NK-92 treated with Interleukin-12 subunit alpha and Interleukin-12 subunit beta, amount 100 ng/mL, for 24 hours (cell line): ENCODE measurements around the gene FSD1.
"Not testable (repeated sequence)": the region's sequence is repeated elsewhere in the genome, so short reads cannot be mapped to it uniquely, and the experiment has no call there.

Experiments used
- DNase-seq: peaks from one replicate; lab custom pipeline; 2025; lab: John Stamatoyannopoulos, UW

FSD1 gene

GRCh38 chr19:4319067-4319718 lies 14.8 kb downstream of the FSD1 start:
- DNase-seq, result no peak

GRCh38 chr19:4320419-4320818 lies 16.0 kb downstream of the FSD1 start:
- no peak for DNase-seq

GRCh38 chr19:4322942-4323665 lies 18.7 kb downstream of the FSD1 start:
- no peak for DNase-seq

GRCh38 chr19:4323692-4324091 lies 19.3 kb downstream of the FSD1 start:
- no peak for DNase-seq

GRCh38 chr19:4324228-4324627 lies 19.8 kb downstream of the FSD1 start:
- no peak for DNase-seq

- no peak for DNase-seq
These were observed 21.9 kb downstream of the FSD1 start for GRCh38 chr19:4326215-4326836.

GRCh38 chr19:4326837-4327251 lies 22.4 kb downstream of the FSD1 start:
- no peak for DNase-seq

GRCh38 chr19:4327252-4327876 lies 23.0 kb downstream of the FSD1 start:
- no peak for DNase-seq

- no peak for DNase-seq
These were observed 23.5 kb downstream of the FSD1 start for GRCh38 chr19:4327877-4328242.

GRCh38 chr19:4328243-4328990 lies 24.0 kb downstream of the FSD1 start:
- DNase-seq, result no peak

GRCh38 chr19:4328991-4329681 lies 24.7 kb downstream of the FSD1 start:
- not testable (repeated sequence) for DNase-seq

- no peak for DNase-seq
These were observed 25.5 kb downstream of the FSD1 start for GRCh38 chr19:4329858-4330257.

- no peak for DNase-seq
These were observed 30.7 kb downstream of the FSD1 start for GRCh38 chr19:4334929-4335570.

- DNase-seq, result no peak
These were observed 33.6 kb downstream of the FSD1 start for GRCh38 chr19:4337906-4338440.

GRCh38 chr19:4338441-4339355 lies 34.3 kb downstream of the FSD1 start, which contains the start of gene STAP2:
TSS of gene STAP2 (minus strand) at chr19:4338827. CDS start at chr19:4338753, 74 bp downstream.
- no peak for DNase-seq

GRCh38 chr19:4342314-4342614 lies 37.9 kb downstream of the FSD1 start:
- no peak for DNase-seq

GRCh38 chr19:4342615-4343369 lies 38.4 kb downstream of the FSD1 start:
- peak; percentile 93 for DNase-seq

- DNase-seq, result peak; percentile 74
These were observed 39.2 kb downstream of the FSD1 start, which contains the start of gene MPND for GRCh38 chr19:4343370-4344307. TSS of gene MPND (plus strand) at chr19:4343562. CDS start at chr19:4343594, 32 bp downstream.
